ENCODE measurements around the gene NIFK.
"Not testable (repeated sequence)": the region's sequence is repeated elsewhere in the genome, so short reads cannot be mapped to it uniquely, and the experiment has no call there.

Gene NIFK

GRCh38 chr2:121695171-121695451, 41.6 kb downstream of the NIFK start:
- no peaks in the 10 kb centered on the region for H3K9me3 ChIP-seq (replicated peaks in 1 of 2; ENCODE audit: control insufficient read depth in 2 of 2, insufficient read depth in 1 of 2, low read depth in 1 of 2, low read length in 2 of 2)
- H3K18ac ChIP-seq (ENCODE audit: low read length) = no peak overlapping the region
- H4K91ac ChIP-seq (ENCODE audit: low read depth, low read length, poor library complexity) = no peak overlapping the region

GRCh38 chr2:121694398-121695170, 42.1 kb downstream of the NIFK start:
- no peak overlapping the region for H3K14ac ChIP-seq (ENCODE audit: low read length)
- H3K4me1 ChIP-seq (ENCODE audit: control insufficient read depth in 2 of 2, insufficient read depth in 1 of 2, low read depth in 1 of 2, low read length in 2 of 2) = peaks cover 0 to under 1% of the 10 kb centered on the region in 2 donors
- no peak overlapping the region for H2BK15ac ChIP-seq (ENCODE audit: low read length)
- DNase-seq (ENCODE audit: low spot score) = no peak
- H3K18ac ChIP-seq (ENCODE audit: low read length) = no peak overlapping the region
- H3K79me1 ChIP-seq (ENCODE audit: low read depth, low read length) = no peaks in the 10 kb centered on the region
- no peak overlapping the region for H2BK5ac ChIP-seq (ENCODE audit: low read length)
- no peak overlapping the region for H2AFZ ChIP-seq (ENCODE audit: low read length)
- no peaks in the 10 kb centered on the region for H3K36me3 ChIP-seq (replicated peaks in 1 of 2; ENCODE audit: control insufficient read depth in 2 of 2, insufficient read depth in 2 of 2, low read length in 2 of 2)
- no peak overlapping the region for H3K23ac ChIP-seq (ENCODE audit: low read depth, low read length, poor library complexity)
- no peak overlapping the region for H3K4ac ChIP-seq (ENCODE audit: low read length)
- no peak overlapping the region for H4K8ac ChIP-seq (ENCODE audit: low read depth, low read length)
- no peak overlapping the region for H3K4me3 ChIP-seq (ENCODE audit: low read length in 2 of 2)
- no peak overlapping the region for H2BK120ac ChIP-seq (ENCODE audit: low read depth, low read length)
- no peak overlapping the region for H3K9ac ChIP-seq (ENCODE audit: low read depth, low read length, poor library complexity)
- no peak overlapping the region for H3K4me2 ChIP-seq (ENCODE audit: insufficient read depth, low read length, poor library complexity, severe bottlenecking)
- no peaks in the 10 kb centered on the region for H3K27me3 ChIP-seq (ENCODE audit: control insufficient read depth in 3 of 3, insufficient read depth in 3 of 3, low read depth in 1 of 3, low read length in 3 of 3)
- H2BK12ac ChIP-seq (ENCODE audit: low read length) = no peak overlapping the region
- no peak overlapping the region for H4K91ac ChIP-seq (ENCODE audit: low read depth, low read length, poor library complexity)
- H3K27ac ChIP-seq (replicated peaks; ENCODE audit: low read length) = no peak overlapping the region
- WGBS, 2 donors (ENCODE audit: extremely low coverage in 2 of 2, insufficient read length in 2 of 2, insufficient replicate concordance in 1 of 2) = no CpG with 5 or more reads among the region's 6 CpGs
- no peak overlapping the region for H2AK5ac ChIP-seq (ENCODE audit: low read depth, low read length)
- H3K9me3 ChIP-seq (replicated peaks in 1 of 2; ENCODE audit: control insufficient read depth in 2 of 2, insufficient read depth in 1 of 2, low read depth in 1 of 2, low read length in 2 of 2) = no peaks in the 10 kb centered on the region

More at GRCh38 chr2:121695171-121695451, 41.6 kb downstream of the NIFK start:
- no peak overlapping the region for H3K4ac ChIP-seq (ENCODE audit: low read length)
- H3K36me3 ChIP-seq (replicated peaks in 1 of 2; ENCODE audit: control insufficient read depth in 2 of 2, insufficient read depth in 2 of 2, low read length in 2 of 2) = no peaks in the 10 kb centered on the region
- no peak overlapping the region for H3K14ac ChIP-seq (ENCODE audit: low read length)
- H4K8ac ChIP-seq (ENCODE audit: low read depth, low read length) = no peak overlapping the region
- no peak overlapping the region for H3K27ac ChIP-seq (replicated peaks; ENCODE audit: low read length)
- H2AFZ ChIP-seq (ENCODE audit: low read length) = no peak overlapping the region
- H2BK15ac ChIP-seq (ENCODE audit: low read length) = no peak overlapping the region
- no peak overlapping the region for H2BK120ac ChIP-seq (ENCODE audit: low read depth, low read length)
- no peak overlapping the region for H3K4me3 ChIP-seq (ENCODE audit: low read length in 2 of 2)
- H3K4me1 ChIP-seq (ENCODE audit: control insufficient read depth in 2 of 2, insufficient read depth in 1 of 2, low read depth in 1 of 2, low read length in 2 of 2) = peaks cover 2% of the 10 kb centered on the region in 2 donors
- no peak for DNase-seq (ENCODE audit: low spot score)
- no peak overlapping the region for H2BK5ac ChIP-seq (ENCODE audit: low read length)
- H2AK5ac ChIP-seq (ENCODE audit: low read depth, low read length) = no peak overlapping the region
- no peak overlapping the region for H3K4me2 ChIP-seq (ENCODE audit: insufficient read depth, low read length, poor library complexity, severe bottlenecking)
- no peaks in the 10 kb centered on the region for H3K27me3 ChIP-seq (ENCODE audit: control insufficient read depth in 3 of 3, insufficient read depth in 3 of 3, low read depth in 1 of 3, low read length in 3 of 3)
- no peaks in the 10 kb centered on the region for H3K79me1 ChIP-seq (ENCODE audit: low read depth, low read length)
- no peak overlapping the region for H3K23ac ChIP-seq (ENCODE audit: low read depth, low read length, poor library complexity)
- no peak overlapping the region for H2BK12ac ChIP-seq (ENCODE audit: low read length)
- WGBS, 2 donors (ENCODE audit: extremely low coverage in 2 of 2, insufficient read length in 2 of 2, insufficient replicate concordance in 1 of 2) = no CpG with 5 or more reads among the region's 2 CpGs
- H3K9ac ChIP-seq (ENCODE audit: low read depth, low read length, poor library complexity) = no peak overlapping the region

- H3K4me3 ChIP-seq (ENCODE audit: low read length in 2 of 2); H4K8ac ChIP-seq (ENCODE audit: low read depth, low read length); H2AK5ac ChIP-seq (ENCODE audit: low read depth, low read length); H3K36me3 ChIP-seq (replicated peaks in 1 of 2; ENCODE audit: control insufficient read depth in 2 of 2, insufficient read depth in 2 of 2, low read length in 2 of 2); H3K4ac ChIP-seq (ENCODE audit: low read length); H2BK5ac ChIP-seq (ENCODE audit: low read length); H2AFZ ChIP-seq (ENCODE audit: low read length); H3K23ac ChIP-seq (ENCODE audit: low read depth, low read length, poor library complexity); H3K9me3 ChIP-seq (replicated peaks in 1 of 2; ENCODE audit: control insufficient read depth in 2 of 2, insufficient read depth in 1 of 2, low read depth in 1 of 2, low read length in 2 of 2); H2BK15ac ChIP-seq (ENCODE audit: low read length); H3K27me3 ChIP-seq (ENCODE audit: control insufficient read depth in 3 of 3, insufficient read depth in 3 of 3, low read depth in 1 of 3, low read length in 3 of 3); H3K27ac ChIP-seq (replicated peaks; ENCODE audit: low read length); H3K18ac ChIP-seq (ENCODE audit: low read length); H3K9ac ChIP-seq (ENCODE audit: low read depth, low read length, poor library complexity); H2BK12ac ChIP-seq (ENCODE audit: low read length); H3K14ac ChIP-seq (ENCODE audit: low read length); H4K91ac ChIP-seq (ENCODE audit: low read depth, low read length, poor library complexity); H3K4me1 ChIP-seq (ENCODE audit: control insufficient read depth in 2 of 2, insufficient read depth in 1 of 2, low read depth in 1 of 2, low read length in 2 of 2); H3K79me1 ChIP-seq (ENCODE audit: low read depth, low read length); H3K4me2 ChIP-seq (ENCODE audit: insufficient read depth, low read length, poor library complexity, severe bottlenecking); H2BK120ac ChIP-seq (ENCODE audit: low read depth, low read length); DNase-seq (ENCODE audit: low spot score): not testable (repeated sequence)
- WGBS, 2 donors (ENCODE audit: extremely low coverage in 2 of 2, insufficient read length in 2 of 2, insufficient replicate concordance in 1 of 2) = no CpG with 5 or more reads among the region's 3 CpGs
These were observed 46.1 kb downstream of the NIFK start for GRCh38 chr2:121690572-121690971.

GRCh38 chr2:121690095-121690494, 46.6 kb downstream of the NIFK start:
- Histone ChIP-seq H2BK5ac (ENCODE audit: low read length) (no peak overlapping the region), H3K23ac (ENCODE audit: low read depth, low read length, poor library complexity) (no peak overlapping the region)
- WGBS, 2 donors (ENCODE audit: extremely low coverage in 2 of 2, insufficient read length in 2 of 2, insufficient replicate concordance in 1 of 2) = no CpG with 5 or more reads among the region's 6 CpGs

More at GRCh38 chr2:121690095-121690494, 46.6 kb downstream of the NIFK start:
- Histone ChIP-seq H3K27ac (replicated peaks; ENCODE audit: low read length) (no peak overlapping the region), H3K4me3 (ENCODE audit: low read length in 2 of 2) (no peak overlapping the region), H3K18ac (ENCODE audit: low read length) (no peak overlapping the region), H2AK5ac (ENCODE audit: low read depth, low read length) (no peak overlapping the region), H4K8ac (ENCODE audit: low read depth, low read length) (no peak overlapping the region), H3K27me3 (ENCODE audit: control insufficient read depth in 3 of 3, insufficient read depth in 3 of 3, low read depth in 1 of 3, low read length in 3 of 3) (no peaks in the 10 kb centered on the region), H2AFZ (ENCODE audit: low read length) (no peak overlapping the region), H2BK120ac (ENCODE audit: low read depth, low read length) (no peak overlapping the region), H3K4me2 (ENCODE audit: insufficient read depth, low read length, poor library complexity, severe bottlenecking) (no peak overlapping the region), H3K4ac (ENCODE audit: low read length) (no peak overlapping the region), H3K36me3 (replicated peaks in 1 of 2; ENCODE audit: control insufficient read depth in 2 of 2, insufficient read depth in 2 of 2, low read length in 2 of 2) (no peaks in the 10 kb centered on the region), H2BK12ac (ENCODE audit: low read length) (no peak overlapping the region), H3K14ac (ENCODE audit: low read length) (no peak overlapping the region), H3K9me3 (replicated peaks in 1 of 2; ENCODE audit: control insufficient read depth in 2 of 2, insufficient read depth in 1 of 2, low read depth in 1 of 2, low read length in 2 of 2) (no peaks in the 10 kb centered on the region), H3K4me1 (ENCODE audit: control insufficient read depth in 2 of 2, insufficient read depth in 1 of 2, low read depth in 1 of 2, low read length in 2 of 2) (no peaks in the 10 kb centered on the region), H2BK15ac (ENCODE audit: low read length) (no peak overlapping the region), H4K91ac (ENCODE audit: low read depth, low read length, poor library complexity) (no peak overlapping the region), H3K9ac (ENCODE audit: low read depth, low read length, poor library complexity) (no peak overlapping the region), H3K79me1 (ENCODE audit: low read depth, low read length) (no peaks in the 10 kb centered on the region)
- DNase-seq (ENCODE audit: low spot score) = no peak

All from neuronal stem cell (in vitro differentiated cells).